Stimulated activated CD4-positive, alpha-beta T cell treated with anti-CD3 and anti-CD28 coated beads, Interleukin-2, amount 100 ng/mL, for 4 hours (primary cell): ENCODE data around the gene OR9A2.

Experiments
- DNase-seq: peaks from one replicate; pipeline ENCODE4 v3.0.0-alpha.2; 2020; ENCODE audit warnings: low read depth

The OR9A2 gene

GRCh38 chr7:143027032-143027431 is at the start of gene OR9A2:
Gene OR9A2, minus strand, starts transcription at chr7:143027132. Its CDS starts 0 bp downstream, at chr7:143027132.
- DNase-seq, result no peak

GRCh38 chr7:143074141-143074540 is 47.2 kb upstream of the OR9A2 start:
- DNase-seq, result no peak

GRCh38 chr7:143073556-143073955 is 46.6 kb upstream of the OR9A2 start:
- no peak for DNase-seq

DNA sequence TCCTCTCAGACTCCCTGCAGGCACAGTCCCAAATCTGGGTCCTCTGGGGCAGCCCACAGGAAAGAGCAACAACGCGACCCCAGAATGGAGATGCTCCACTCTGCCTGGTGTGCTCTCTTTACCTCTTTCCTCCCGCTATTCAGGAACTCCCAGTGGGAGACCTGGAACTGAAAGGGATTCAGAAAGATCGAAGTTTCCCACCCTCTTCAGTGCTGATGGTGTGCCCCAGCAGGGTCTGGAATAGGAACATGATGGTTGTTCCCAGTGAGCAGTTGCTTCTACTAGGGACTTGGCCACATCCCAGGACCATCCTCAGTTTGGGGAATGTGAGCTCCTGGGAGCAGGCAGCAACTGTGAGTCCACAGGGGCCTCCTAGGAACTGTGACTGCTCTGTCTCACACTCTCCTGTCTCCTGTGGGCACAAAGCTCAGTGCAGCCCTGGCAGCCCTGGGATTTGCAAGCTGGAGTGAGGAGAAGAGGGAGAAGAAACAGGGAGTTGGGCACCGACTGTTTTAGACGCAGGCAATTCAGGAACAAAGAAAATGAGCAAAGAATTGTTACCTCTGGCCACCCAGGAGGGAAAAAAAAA is 43.1 kb upstream of the OR9A2 start:
- no peak for DNase-seq

DNA sequence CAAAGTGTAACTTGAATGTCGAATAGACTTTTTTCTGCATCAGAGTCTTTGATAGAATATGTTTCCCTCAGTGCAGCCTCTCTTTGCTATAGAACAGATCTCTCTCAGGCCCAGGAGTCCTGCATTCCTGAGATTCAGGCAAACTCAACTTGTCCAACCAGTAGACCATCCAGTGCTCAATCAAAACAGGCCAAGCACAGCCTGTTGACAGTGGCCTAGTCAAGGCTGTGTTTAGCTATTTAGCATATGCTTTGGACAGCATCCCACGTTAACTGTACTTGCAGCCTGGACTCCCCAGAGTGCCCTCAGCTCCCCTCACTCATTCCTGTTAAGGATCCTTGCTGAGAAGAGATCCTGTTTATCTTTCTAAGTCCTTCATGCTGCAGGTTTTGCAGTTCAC is 41.5 kb upstream of the OR9A2 start:
- DNase-seq, result no peak

DNA sequence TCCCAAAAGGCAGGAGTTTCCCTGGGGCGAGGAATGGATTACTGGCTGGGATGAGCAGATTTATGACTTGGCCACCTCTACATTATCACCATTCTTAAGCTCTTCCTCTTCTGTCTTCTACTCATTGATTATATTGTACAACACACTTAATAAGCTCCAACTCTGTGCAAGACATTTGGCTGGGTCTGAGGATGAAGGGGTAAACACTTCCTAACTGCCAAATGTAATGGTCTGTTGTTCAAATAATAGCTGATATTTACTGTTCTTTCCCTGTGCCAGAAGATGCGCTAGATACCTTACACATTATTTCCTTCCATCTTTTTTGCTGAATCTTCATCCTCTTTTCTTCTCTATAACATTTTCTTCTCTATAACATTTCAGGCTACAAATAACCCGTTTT is 36.8 kb upstream of the OR9A2 start:
- DNase-seq, result no peak

DNA sequence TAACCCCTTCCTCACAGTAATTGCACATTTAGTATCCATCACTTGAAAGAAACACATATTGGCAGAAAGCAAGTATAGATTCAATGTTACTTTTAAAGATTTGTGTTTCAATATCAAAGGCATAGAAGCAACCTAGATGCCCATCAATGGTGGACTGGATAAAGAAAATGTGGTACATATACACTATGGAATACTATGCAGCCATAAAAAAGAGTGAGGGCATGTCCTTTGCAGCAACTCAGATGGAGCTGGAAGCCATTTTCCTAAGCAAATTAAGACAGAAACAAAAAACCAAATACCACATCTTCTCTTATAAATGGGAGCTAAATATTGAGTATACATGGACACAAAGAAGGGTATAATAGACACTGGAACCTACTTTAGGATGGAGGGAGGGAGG is 28.8 kb upstream of the OR9A2 start:
- DNase-seq, result no peak

GRCh38 chr7:143054621-143055020 is 27.7 kb upstream of the OR9A2 start:
- no peak for DNase-seq

DNA sequence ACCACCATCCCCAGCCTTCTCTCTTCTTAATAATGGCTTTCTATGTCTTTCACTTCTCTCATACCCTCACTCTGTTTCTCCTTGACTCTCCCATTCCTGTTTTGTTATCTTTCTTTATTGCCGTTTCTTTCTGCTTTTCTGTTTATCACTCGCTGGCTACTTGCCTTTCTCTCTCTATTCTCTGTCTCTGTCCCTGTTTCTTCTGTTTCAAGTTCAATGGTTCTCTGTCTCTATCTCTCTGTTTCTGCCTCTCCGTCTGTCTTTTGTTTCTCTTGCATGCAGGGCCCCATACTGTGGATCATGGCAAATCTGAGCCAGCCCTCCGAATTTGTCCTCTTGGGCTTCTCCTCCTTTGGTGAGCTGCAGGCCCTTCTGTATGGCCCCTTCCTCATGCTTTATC is 25.1 kb upstream of the OR9A2 start, which contains the start of gene OR6V1:
Gene OR6V1, plus strand, starts transcription at position 301 of the 400 bp plus-strand sequence. Its CDS starts 0 bp downstream, at position 301.
- no peak for DNase-seq

GRCh38 chr7:143050931-143051330 is 24.0 kb upstream of the OR9A2 start:
- no peak for DNase-seq

GRCh38 chr7:143049362-143049761 is 22.4 kb upstream of the OR9A2 start:
- no peak for DNase-seq

- no peak for DNase-seq
Measured at GRCh38 chr7:143048827-143049226, 21.9 kb upstream of the OR9A2 start.

GRCh38 chr7:143047326-143047725 is 20.4 kb upstream of the OR9A2 start:
- DNase-seq, result no peak

DNA sequence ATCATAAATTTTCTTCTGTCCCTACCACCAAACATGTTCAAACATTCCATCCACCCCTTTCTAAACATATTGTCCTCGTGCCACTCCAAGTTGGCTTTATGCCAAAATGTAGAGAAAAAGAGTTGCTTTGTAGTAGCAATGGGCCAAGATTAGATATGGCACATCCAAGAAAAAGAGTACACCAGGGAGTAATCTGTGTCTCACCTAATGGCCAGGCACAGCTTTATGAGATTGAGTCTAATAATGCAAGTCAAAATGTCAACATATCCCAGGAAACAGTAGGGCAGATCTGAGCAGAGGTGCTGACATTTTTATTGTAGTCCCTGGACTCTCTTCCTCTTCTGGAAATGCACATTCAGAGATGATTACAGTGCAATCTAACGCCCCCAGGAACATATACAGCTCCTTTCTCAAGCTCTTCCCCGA is 19.5 kb upstream of the OR9A2 start:
- DNase-seq, result no peak

GRCh38 chr7:143043391-143043790 is 16.5 kb upstream of the OR9A2 start:
- DNase-seq, result no peak

DNA sequence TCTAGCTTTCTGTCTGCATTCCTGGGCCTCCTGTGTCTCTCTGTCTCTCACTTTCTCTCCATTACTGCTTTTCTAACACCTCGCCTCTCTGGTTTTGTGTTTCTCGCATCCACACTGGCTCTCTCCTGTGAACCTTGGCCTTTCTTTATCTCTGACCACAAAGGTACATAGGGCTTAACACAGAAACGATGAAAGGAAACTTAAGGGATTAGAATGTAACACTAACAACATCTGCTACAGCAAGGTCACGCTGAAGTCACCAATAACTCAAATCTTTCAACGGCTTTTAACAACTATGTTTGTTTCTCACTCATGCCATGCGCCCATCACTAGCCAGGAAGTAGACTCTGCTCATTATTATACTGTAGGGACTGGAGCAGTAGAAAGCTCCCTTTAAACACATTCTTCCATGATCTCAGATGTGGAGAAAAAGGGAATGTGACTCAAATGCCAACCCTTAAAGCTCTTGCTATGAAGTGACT is 15.9 kb upstream of the OR9A2 start:
- no peak for DNase-seq

- no peak for DNase-seq
Measured at GRCh38 chr7:143042159-143042789, 15.3 kb upstream of the OR9A2 start.

- no peak for DNase-seq
Measured at GRCh38 chr7:143041346-143041745, 14.4 kb upstream of the OR9A2 start.

DNA sequence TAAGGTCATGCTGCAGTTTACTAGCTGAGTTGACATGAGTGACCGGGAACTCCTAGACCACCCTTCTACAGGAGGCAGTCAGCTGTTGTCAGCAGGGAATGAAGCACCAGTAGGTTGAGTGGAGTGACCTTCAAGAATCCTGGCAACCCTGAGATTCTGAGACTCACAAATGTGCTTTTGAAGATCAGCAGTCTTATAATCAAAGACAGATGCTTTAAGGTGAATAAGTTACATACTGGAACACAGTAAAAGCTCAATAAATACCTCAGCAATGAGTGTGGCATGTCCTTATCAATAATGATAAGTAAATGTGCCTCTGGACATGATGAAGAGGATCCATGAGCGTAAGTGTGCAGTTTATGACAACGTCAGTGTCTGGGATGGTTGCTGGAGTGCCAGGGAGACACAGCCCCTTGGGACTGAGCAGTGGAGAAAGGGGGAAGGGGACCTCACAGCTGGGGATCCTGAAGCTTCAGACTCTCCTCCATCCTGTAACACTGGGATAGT is 13.3 kb upstream of the OR9A2 start:
- DNase-seq, result no peak

- DNase-seq, result no peak
Measured at GRCh38 chr7:143038635-143039034, 11.7 kb upstream of the OR9A2 start.

DNA sequence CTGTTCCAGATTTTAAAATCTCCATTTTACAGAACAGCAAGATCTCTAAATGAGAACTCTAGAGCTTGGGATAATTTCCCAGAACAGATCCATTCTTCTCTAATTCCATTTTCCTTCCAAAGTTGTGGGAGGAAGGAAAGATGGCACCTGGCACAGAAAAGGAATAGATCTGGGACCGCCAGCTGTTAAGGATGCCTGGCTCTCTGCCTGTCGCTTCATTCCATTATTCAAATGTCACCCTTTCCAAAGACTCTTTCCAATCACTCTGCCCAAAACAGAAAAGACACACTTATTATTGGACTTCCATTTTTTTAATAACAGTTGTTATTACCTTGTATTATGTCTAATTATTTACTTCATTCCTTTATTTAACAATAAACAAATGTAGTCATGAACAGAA is 751 bp upstream of the OR9A2 start:
- no peak for DNase-seq

GRCh38 chr7:143025371-143025770 is 1.6 kb downstream of the OR9A2 start:
- no peak for DNase-seq

GRCh38 chr7:143023047-143023446 is 3.9 kb downstream of the OR9A2 start:
- no peak for DNase-seq

DNA sequence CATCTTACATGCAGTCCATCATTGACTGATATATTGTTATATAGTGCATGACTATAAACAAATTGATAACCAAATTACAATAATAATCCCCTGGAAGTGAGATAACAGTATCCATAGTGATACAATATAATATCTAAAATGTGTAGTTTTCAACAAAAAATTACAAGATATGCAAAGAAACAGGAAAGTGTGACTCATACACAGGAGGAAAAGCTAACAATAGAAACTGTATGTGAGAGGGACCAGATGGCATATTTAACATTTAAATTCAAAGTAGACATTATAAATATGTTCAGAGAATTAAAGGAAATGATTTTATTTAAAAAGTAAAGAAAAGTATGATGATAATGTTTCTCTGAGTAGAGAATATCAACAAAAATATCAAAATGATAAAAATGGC is 8.0 kb downstream of the OR9A2 start:
- no peak for DNase-seq
